Stimulated activated CD4-positive, alpha-beta T cell treated with anti-CD3 and anti-CD28 coated beads, Interleukin-4, amount 100 ng/mL, for 48 hours (primary cell): Measurements from ENCODE around the gene SELENOH.

Experiments
- DNase-seq, 2 donors: peaks; one replicate each; pipeline ENCODE4 v3.0.0-alpha.2; 2020; ENCODE audit warnings: low read depth in 2 of 2

Gene SELENOH

GRCh38 chr11:57746920-57747319, 5.6 kb downstream of the SELENOH start:
- DNase-seq = no peak

- DNase-seq = no peak
Observed at GRCh38 chr11:57751176-57751575, 9.9 kb downstream of the SELENOH start.

- DNase-seq = no peak
Observed at GRCh38 chr11:57751676-57752253, 10.5 kb downstream of the SELENOH start, which contains the start of gene BTBD18. Gene BTBD18, minus strand, starts transcription at chr11:57751819. Its CDS starts 631 bp downstream, at chr11:57751188.

DNA sequence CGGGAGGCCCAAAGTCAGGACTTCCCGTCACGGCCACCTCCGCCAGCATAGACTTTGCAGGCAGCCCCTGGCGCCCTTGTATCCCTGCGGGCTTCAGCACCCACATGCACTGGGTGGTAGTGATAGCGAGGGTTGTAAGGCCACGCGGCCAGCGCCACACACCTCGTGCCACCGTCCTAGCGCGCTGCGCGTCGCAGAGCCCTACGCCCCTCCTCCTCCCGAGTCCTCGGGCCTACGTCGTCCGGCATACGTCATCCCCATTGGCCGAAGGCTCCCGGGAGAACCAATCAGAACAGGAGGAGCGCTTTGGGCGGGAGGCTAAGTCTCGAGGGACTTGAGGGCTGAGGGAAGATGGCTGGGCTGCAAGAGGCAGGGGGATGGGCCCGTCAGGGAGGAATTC, 11.7 kb downstream of the SELENOH start:
- DNase-seq = no peak

DNA sequence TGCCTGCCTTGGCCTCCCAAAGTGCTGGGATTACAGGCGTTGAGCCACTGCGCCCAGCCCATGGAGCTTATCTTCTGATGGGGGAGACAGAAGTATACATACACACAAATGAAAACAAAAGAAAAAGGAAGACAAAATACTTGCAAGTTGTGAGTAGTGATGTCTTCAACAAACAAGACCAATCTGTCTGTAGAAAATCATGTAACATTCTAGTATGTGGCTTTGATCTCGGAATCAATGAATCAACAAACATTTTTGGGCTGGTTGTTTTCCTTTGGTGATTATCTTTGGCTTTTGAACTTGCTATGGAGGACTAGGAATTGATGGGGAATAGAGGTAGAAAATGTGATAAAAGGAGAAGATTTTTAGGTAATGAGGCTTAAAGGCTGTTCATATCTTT, 16.9 kb downstream of the SELENOH start:
- DNase-seq = no peak

DNA sequence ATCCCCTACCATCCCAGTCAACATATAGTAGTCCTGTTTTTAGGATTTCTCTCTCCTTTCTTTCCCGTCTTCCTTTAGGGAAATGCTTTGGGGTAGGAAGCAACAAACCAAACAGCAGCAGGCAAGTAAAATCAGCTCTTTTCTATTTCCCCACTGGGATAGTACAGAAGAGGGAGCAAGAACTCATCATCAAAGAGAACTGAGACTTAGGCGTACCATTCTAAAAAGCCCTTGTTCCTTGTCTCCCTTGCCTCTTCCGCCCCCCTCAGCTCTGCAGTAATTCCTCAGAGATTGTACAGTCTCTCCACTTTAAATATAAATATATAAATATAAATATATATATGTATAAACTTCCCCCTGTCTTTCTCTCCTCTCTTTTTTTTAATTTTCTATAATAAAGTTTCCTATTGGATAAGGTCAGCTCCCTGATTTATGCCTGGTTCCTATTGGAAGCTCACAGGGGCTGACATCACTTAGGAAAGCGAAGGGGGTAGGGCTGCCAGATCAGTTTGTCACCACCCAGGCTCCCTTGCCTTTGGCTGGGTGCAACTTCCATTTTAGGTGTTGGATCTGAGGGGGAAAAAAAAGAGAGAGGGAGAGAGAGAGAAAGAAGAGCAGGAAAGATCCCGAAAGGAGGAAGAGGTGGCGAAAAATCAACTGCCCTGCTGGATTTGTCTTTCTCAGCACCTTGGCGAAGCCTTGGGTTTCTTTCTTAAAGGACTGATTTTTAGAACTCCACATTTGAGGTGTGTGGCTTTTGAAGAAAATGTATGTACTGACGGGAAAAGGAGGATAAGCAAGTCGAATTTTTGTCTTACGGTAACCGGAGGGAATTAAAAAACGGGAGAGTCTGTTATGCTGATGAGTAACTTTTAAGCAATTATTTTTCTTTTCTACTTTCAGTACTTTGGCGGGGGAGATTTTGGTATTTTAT, 20.3 kb downstream of the SELENOH start, which contains the start of gene CTNND1:
CTNND1 (plus strand) TSS at position 502 of the 934 bp plus-strand sequence. CDS start 29,677 bp downstream, outside the sequence.
- no peak for DNase-seq

DNA sequence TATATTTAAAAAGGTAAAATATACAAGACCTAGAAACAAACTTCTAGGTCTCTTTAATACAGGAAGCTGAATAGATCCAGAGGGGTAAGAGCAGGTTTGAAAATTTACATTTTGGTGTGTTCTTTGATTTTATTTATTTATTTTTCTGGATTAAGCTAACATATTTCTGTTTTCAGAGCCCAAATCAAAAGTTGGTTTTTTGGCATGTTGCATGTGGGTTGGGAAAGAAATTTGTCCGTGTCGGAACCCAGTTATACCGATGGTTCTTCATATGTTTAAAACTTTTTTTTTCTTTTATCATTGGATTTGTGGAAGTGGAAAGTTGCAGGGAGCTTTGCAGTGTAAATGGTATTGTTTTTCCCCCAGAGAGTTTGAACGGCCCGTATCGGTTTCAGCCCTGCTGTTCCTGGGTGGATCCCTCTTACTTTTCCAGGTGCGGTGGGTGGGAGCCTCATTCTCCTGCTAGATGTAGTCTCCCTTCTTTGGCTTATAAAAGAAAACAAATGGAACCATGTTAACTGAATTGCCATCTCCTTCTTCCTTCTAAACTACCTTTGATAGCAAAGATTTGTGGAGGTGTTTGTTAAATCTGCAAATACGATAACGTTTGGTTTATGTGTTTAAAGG, 21.1 kb downstream of the SELENOH start:
- DNase-seq = no peak

GRCh38 chr11:57763568-57763967, 22.3 kb downstream of the SELENOH start:
- no peak for DNase-seq

GRCh38 chr11:57764021-57764420, 22.7 kb downstream of the SELENOH start:
- no peak for DNase-seq

DNA sequence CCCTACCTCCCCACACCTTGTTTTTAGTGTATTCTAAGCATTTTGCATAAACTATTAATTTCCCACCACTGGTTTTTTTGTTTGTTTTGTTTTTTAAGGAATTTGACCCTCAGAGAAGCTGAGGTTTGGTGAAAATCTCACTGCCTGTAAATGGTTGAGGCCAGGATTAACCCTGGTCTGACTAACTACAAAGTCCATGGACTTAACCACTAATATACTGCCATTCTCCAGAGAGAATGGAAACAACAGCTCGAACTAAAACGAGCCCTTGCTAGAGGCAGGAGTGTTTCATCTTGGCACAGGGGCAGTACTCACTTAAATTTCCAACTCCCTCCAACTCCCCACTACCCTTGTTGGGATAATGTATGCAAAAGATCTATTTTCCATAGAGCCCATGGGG, 23.3 kb downstream of the SELENOH start:
- DNase-seq = no peak

- no peak for DNase-seq
Observed at GRCh38 chr11:57764972-57765371, 23.7 kb downstream of the SELENOH start.

- DNase-seq = no peak
Observed at GRCh38 chr11:57770793-57771192, 29.5 kb downstream of the SELENOH start.

GRCh38 chr11:57771365-57771764, 30.1 kb downstream of the SELENOH start:
- no peak for DNase-seq

- no peak for DNase-seq
Observed at GRCh38 chr11:57772562-57772961, 31.3 kb downstream of the SELENOH start.

DNA sequence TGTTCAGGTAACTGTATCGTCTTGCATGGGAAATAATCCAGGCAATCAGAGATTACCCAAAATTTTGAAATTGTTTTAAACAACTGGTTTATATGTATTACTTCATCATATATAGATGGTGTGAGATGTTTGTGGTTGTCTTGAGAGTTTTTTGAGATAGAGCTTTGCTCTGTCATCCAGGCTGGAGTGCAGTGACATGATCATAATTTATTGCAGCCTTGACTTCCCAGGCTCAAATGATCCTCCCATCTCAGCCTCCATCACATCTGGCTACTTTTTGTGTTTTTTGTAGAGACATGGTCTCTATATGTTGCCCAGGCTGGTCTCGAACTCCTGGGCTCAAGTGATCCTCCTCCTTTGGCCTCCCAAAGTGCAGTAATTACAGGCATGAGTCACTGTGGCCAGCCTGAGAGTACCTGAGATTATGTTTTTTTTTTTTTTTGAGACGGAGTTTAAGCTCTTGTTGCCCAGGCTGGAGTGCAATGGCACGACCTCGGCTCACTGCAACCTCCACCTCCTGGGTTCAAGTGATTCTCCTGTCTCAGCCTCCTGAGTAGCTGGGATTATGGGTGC, 31.8 kb downstream of the SELENOH start:
- DNase-seq = no peak

GRCh38 chr11:57775491-57775890, 34.2 kb downstream of the SELENOH start:
- DNase-seq = no peak

- DNase-seq = no peak
Observed at GRCh38 chr11:57776031-57776521, 34.8 kb downstream of the SELENOH start.

DNA sequence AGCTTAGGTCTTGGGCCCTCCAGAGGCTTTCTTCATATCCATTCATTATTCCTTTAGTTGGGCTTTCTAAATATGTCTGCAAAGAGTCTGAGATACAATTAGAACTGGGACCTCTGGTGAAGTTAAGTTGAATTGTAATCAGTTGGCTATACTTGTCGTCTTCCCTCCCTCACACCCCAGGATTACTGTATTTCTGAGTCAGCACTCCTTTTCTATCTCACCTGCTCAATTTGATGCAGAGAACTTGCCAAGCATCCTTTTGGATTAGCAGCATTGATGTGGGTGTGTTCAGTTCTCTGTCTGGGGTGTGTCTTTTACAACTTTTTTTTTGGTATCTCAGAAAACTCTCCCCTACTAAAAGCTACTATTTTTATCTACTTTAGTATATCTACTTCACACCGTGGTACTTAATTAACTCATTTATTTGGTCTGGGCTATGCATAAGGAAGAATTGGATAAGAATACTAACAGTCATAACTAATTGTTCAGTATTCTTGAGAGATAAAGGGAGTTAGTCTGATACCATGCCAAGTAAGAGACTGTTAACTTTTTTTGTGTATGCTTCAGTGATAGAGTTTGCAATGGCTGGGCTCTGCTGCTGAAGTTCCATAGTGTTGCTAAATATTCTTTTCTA, 35.4 kb downstream of the SELENOH start:
- no peak for DNase-seq

- DNase-seq = no peak
Observed at GRCh38 chr11:57777969-57778317, 36.7 kb downstream of the SELENOH start.

DNA sequence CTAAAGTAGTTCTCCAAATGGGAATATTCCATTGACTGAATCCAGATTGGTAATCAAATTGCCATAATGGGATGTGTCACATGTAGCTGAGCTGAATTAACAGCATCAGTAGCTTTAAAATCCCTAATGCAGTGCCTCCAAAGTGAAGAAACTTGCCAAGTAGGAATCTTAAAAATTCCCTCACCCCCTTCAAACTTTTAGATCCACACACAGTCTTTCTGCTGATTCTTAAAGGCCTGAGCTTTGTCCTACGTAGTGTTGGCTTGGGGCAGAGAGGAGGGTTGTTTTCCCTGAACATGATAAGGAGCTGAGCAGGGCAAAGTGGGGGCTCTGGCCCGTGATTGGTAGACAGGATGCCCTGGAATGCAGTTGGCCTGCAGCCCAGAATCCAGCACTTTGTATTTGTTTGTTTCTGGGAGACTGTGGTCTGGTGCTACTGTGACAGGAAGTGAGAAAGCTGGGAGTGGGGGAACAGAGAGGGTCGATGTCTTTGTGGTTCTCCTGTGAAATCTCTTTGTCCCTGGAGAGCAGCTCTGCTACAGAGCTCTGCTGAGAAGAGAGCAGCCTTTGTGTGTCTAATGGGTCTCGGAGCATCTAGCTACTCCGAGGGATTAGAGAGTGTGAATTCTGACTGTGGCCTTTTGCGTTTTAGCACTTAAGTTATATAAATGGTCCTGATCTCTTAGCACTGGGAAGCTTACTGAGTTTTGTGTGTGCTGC, 37.2 kb downstream of the SELENOH start:
- no peak for DNase-seq

- no peak for DNase-seq
Observed at GRCh38 chr11:57779276-57779675, 38.0 kb downstream of the SELENOH start.
